GM19467 (cell line): ENCODE measurements around the gene TPCN2.
"Not testable (repeated sequence)": the region's sequence is repeated elsewhere in the genome, so short reads cannot be mapped to it uniquely, and the experiment has no call there.

Experiments used
- ATAC-seq: cut with Tn5 transposase; IDR thresholded peaks from one replicate; pipeline ENCODE4 v1.9.1; 2021; ENCODE audit warnings: mild to moderate bottlenecking, moderate library complexity; ENCODE audit not compliant: unreplicated experiment

The TPCN2 gene

GRCh38 chr11:69048694-69049489 lies at the start of gene TPCN2:
Gene TPCN2 (plus strand): TSS chr11:69048932. CDS start chr11:69048998, 66 bp downstream.
- ATAC-seq, result peak; percentile 76

GRCh38 chr11:68999093-68999747 lies 49.5 kb upstream of the TPCN2 start:
- ATAC-seq, result no peak

GRCh38 chr11:68999748-69000355 lies 48.9 kb upstream of the TPCN2 start:
- not testable (repeated sequence) for ATAC-seq

GRCh38 chr11:69000391-69000790 lies 48.3 kb upstream of the TPCN2 start:
- no peak for ATAC-seq

GRCh38 chr11:69000831-69001242 lies 47.9 kb upstream of the TPCN2 start:
- ATAC-seq, result no peak

GRCh38 chr11:69001243-69002081 lies 47.3 kb upstream of the TPCN2 start:
- ATAC-seq, result no peak

GRCh38 chr11:69002110-69002569 lies 46.6 kb upstream of the TPCN2 start:
- no peak for ATAC-seq

GRCh38 chr11:69002570-69003231 lies 46.0 kb upstream of the TPCN2 start:
- no peak for ATAC-seq

- ATAC-seq, result no peak
Measured at GRCh38 chr11:69003301-69003865, 45.3 kb upstream of the TPCN2 start.

GRCh38 chr11:69003866-69004367 lies 44.8 kb upstream of the TPCN2 start:
- no peak for ATAC-seq

- no peak for ATAC-seq
Measured at GRCh38 chr11:69004411-69005182, 44.1 kb upstream of the TPCN2 start.

GRCh38 chr11:69005183-69005630 lies 43.5 kb upstream of the TPCN2 start:
- no peak for ATAC-seq

GRCh38 chr11:69005631-69006368 lies 42.9 kb upstream of the TPCN2 start:
- ATAC-seq, result no peak

GRCh38 chr11:69006816-69007215 lies 41.9 kb upstream of the TPCN2 start:
- ATAC-seq, result no peak

- ATAC-seq, result no peak
Measured at GRCh38 chr11:69007975-69008381, 40.8 kb upstream of the TPCN2 start.

GRCh38 chr11:69008737-69009440 lies 39.8 kb upstream of the TPCN2 start:
- ATAC-seq, result no peak

GRCh38 chr11:69009441-69010211 lies 39.1 kb upstream of the TPCN2 start:
- ATAC-seq, result no peak
